Measurements from ENCODE around the gene CERS4.
A peak's percentile ranks its signal among the peaks of the same experiment; 100 is the strongest.
"Not testable (repeated sequence)": the region's sequence is repeated elsewhere in the genome, so short reads cannot be mapped to it uniquely, and the experiment has no call there.

The CERS4 gene

DNA sequence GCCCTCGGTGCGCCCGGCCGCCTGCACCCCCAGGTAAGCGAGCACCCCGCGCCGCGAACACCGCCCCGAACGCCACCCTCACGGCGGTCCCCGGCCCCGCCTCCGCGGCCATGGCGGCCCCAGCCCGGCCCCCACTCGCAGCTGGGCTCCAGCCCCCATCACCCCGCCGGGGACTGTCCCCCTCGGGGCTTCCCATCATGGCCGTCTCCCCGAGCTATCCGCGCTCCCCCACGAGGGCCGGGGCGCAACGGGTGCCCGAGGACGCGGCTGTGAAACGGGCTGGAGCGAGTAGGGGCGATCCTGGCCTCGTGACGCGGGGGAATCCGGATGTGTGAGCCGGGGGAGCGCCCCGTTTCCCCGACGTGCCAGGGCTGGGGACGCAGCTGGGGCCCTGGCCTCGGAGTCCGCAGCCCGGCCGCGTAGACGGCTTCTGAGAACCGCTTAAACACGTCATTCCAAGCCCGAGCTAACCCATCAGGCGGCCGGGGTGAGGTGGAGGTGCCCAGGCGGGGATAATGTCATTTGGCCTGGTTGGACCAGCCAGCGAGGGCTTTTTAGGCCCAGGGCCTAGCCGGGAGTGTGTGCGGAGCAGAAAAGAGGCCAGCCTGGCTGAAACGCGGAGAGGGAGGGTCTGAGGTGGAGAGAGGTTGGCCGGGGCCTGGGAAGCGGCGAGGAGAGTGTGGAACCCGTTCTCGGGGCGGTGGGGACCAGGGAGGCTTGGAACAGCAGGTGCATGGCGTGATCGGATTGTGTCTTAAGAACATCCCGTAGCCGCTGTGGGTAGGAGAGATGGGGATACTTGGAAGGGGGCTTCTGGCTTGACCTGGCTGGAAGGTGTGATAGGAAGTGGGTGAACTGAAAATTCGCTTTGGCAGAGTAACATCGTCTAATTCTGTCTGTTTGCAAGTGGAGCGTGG is 550 bp downstream of the CERS4 start:
- no peak for DNase-seq (ENCODE audit: low read depth, low spot score)
- H3K27ac ChIP-seq, result no peak overlapping the region

DNA sequence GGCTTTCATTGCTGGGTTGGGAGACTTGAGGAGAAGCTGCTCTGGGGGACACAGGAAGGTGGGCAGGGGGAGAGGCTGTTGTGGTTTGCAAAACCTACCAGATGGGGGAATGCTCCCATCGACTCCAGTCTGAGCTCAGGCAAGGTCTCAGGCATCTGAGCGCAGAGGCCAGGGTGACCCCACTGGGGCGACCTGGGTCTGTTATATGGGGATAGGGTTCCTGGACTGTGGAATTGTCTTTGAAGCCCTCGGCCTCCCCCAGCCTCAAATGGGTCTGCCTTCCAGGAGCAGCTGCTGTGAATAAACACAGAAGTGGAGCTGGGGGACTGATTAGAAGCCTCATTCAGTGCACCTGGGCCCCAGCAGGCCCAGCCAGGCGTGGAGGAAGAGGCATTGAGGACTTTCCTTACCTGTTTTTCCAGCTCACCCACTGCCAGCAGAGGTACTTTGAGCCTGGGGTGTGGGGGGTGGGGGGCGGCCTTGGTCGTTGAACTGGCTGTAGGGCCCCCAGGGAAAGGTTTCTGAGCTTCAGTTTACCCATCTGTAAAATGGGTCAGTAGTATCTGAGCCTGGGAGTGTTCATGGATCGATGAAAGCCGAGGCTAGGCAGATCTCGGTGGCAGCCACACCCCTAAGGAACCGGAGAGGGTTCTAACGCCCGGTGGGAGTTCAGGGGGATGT is 1.4 kb downstream of the CERS4 start:
- no peak for DNase-seq (ENCODE audit: low read depth, low spot score)
- no peak overlapping the region for H3K27ac ChIP-seq

DNA sequence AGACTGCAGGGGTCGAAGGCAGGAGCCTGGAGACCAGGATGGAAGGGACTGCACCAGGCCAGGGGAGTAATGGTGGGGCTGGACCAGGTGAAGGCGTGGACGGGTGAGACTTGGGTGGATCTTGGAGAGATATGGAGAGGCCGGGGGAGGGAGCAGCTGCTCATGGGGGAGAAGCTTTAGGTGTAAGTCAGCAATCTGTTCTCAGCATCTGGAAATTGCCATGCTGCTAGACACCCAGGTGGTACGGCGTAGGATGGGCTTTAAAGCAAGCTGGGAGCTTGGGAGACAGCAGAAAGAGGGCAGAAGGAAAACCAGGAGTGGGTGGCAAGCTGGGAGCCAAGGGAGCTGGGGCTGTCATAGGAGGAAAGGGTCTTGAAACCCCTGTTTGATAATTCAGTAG is 3.0 kb downstream of the CERS4 start:
- no peak for DNase-seq (ENCODE audit: low read depth, low spot score)
- no peak overlapping the region for H3K27ac ChIP-seq

DNA sequence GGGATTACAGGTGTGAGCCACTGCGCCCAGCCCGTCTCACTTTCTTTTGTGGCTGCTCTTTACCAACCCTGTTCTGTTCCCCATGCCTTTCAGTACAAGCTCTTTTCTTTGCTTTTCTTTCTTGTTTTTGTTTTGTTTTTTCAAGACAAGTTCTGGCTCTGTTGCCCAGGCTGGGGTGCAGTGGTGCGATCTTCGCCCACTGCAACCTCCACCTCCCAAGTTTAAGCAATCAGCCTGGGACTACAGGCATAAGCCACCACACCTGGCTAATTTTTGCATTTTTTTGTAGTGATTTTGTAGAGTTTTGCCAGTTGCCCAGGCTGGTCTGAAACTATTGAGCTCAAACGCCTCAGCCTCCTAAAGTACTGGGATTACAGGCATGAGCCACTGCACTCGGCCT is 3.7 kb downstream of the CERS4 start:
- DNase-seq (ENCODE audit: low read depth, low spot score), result no peak
- H3K27ac ChIP-seq, result no peak overlapping the region

DNA sequence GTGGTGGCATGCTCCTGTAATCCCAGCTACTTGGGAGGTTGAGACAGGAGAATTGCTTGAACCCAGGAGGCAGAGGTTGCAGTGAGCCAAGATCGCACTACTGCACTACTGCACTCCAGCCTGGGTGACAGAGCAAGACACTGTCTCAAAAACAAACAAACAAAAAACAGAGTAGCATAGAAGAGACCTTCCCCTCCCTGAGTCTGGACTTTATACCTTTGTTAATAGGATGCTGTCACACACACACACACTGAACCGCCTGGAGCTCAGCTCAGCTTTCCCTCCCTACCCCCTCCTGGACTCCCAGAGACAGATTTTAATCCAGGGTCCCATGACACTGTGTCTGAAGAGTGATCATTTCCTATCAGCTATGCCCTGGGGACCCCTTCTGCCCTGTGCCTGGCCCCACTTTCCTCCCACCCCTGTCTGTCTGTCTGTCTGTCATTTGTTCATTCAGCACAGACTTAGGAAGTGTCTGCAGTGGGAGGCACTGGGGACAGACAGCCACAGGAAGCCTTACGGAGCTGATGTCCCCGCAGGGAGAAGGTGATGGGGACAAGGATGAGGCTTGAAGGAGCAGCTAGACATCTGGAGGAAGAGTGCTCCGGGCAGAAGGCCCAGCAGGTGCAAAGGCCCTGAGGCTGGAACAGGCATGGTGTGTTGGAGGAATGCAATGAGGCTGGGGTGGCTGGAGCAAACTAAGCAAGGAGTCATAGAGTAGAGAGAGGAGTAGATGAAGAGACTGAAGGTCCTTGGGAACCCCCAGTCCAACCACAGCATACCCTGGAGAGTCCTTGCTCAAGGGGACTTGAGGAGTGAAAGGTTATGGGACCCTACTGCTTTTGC is 4.9 kb downstream of the CERS4 start:
- no peak overlapping the region for H3K27ac ChIP-seq
- no peak for DNase-seq (ENCODE audit: low read depth, low spot score)

DNA sequence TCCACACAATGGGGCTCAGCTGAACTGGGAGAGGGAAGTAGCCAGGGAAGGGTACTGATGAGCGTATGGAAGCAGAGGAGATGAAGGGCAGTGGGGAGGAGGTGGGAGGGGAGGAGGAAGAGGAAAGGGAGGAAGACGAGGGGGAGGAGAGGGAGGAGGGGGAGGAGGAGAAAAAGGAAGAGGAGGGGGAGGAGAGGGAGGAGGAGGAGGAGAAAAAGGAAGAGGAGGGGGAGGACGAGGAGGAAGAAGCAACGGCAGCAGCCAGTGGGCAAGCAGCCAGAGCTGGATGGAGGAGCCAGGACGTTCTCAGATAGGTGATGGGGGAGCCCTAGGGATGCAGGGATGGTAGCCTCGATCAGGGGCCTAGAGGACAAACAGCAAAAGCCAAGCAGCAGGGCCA is 5.6 kb downstream of the CERS4 start:
- H3K27ac ChIP-seq, result no peak overlapping the region
- no peak for DNase-seq (ENCODE audit: low read depth, low spot score)

DNA sequence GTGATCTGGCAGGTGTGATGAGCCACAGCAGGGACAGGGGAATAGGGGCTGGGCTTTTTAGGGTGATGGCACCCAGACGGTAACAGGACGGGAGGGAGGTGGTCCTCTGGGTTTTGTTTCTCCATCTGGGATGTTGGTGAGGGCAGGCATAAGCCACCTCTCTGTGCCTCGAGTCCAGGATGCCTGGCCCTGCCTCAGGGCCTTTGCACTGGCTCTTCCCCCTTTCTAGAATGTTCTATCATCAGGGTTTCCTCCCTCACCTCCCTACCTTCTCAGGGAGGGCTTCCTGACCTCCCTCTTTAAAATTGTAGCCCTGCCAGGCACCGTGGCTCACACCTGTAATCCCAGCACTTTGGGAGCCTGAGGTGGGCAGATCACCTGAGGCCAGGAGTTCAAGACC is 6.6 kb downstream of the CERS4 start:
- H3K27ac ChIP-seq, result no peak overlapping the region
- no peak for DNase-seq (ENCODE audit: low read depth, low spot score)

DNA sequence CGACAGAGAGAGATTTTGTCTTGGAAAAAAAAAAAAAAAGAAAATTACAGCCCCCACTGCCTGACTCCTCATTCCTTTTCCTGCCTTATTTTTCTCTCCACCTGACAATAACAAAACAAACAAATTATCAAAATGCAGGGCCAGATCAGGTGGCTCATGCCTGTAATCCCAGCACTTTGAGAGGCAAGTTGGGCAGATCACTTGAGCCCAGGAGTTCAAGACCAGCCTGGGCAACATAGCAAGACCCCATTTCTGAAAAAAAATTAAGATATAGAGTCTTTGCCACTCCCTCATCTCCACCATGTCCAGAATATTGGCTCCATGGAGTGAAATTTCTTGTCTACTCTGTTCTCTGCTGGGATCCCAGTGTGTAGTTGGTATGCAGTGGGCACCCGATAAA is 7.2 kb downstream of the CERS4 start:
- DNase-seq (ENCODE audit: low read depth, low spot score), result no peak
- H3K27ac ChIP-seq, result no peak overlapping the region

DNA sequence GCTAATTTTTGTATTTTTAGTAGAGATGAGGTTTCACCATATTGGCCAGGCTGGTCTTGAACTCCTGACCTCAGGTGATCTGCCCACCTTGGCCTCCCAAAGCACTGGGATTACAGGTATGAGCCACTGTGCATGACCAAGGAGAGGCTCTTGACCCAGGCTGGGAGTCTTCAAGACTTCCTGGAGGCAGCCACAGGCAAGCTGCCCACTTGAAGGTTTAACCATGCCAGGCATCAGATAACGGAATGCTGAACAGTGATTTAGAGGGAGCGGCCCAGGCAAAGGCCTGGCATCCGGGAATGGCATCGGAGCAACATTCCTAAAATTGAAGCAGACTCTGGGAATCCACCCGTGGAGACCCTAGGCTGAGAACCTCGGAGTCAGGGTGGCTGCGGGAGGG is 9.0 kb downstream of the CERS4 start:
- DNase-seq (ENCODE audit: low read depth, low spot score); H3K27ac ChIP-seq: not testable (repeated sequence)

DNA sequence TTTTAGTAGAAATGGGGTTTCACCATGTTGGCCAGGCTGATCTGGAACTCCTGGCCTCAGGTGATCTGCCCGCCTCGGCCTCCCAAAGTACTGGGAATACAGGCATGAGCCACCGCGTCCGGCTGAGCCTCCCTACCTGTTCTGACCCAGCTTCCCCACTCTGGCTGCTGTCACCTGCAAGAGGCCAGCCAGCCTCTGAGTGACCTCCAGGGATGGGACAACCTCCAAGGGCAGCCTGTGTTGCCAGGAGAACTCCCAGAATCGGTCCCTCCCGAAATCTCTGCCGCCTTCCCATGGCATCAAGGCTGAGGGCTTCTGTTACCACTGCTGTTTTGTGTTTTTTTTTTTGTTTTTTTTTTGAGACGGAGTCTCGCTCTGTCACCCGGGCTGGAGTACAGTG is 11.3 kb downstream of the CERS4 start:
- DNase-seq (ENCODE audit: low read depth, low spot score), result no peak

DNA sequence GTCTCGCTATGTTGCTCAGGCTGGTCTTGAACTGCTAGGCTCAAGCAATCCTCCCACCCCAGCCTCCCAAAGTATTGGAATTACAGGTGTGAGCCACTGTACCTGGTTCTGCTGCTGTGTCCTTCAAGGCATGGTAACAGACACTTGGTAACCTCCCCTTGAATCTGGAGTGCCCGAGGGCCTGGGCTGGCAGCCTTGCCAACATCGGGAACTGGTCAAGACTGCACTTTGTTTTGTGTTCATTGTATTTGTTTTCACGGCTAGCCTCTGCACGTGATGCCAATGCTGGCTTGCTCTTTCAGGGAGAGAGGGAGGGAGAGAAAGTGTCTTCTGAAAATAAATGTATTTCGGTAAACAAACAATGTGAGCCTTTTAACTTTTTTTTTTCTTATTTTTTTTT is 12.0 kb downstream of the CERS4 start:
- no peak for DNase-seq (ENCODE audit: low read depth, low spot score)
- H3K27ac ChIP-seq, result no peak overlapping the region

More for the DNA sequence above, 11.3 kb downstream of the CERS4 start:
- no peak overlapping the region for H3K27ac ChIP-seq

DNA sequence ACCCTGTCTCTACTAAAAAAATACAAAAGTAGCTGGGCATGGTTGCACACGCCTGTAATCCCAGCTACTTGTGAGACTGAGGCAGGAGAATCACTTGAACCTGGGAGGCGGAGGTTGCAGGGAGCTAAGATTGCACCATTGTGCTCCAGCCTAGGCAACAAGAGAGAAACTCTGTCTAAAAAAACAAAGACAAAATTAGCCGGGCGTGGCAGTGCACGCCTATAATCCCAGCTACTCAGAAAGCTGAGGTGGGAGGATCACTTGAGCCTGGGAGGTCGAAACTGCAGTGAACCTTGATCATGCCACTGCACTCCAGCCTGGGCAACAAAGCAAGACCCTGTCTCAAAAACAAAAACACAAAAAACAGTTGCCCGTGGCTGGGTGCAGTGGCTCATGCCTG is 14.3 kb downstream of the CERS4 start:
- not testable (repeated sequence) for DNase-seq (ENCODE audit: low read depth, low spot score); H3K27ac ChIP-seq

DNA sequence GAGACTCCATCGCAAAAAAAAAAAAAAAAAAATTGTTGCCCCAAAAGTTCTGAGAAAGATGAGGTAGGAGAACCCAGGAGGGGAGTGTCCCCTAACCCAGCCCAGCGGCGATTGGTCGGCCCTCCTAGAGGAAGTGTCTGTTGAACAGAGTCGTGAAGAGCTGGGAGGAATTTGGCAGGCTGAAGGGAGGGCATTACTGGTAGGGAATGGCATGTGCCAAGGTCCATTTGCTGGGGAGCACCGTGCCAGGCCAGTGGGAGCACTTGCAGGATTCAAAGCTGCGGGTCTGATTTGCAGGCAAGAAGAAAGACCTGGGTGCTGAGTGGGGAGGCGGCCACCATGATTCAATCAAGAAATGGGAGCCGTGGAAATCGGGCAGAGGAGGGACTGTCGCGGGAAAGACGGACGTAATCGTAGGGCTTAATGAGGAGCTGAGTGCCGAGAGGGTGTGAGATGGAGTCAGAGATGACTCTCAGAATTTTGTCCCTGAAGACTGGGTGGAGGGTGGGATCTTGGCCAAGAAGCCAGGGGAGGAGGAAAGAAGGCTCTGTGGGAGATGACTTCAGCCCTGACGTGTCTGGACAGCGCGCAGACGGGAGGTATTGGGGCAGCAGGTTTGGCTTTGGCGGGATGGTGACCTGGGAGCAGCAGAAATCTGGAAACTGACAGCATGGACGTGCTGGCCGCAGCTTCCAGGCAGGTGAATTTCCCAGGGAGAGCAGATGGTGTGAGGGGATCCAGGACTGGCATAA is 15.4 kb downstream of the CERS4 start:
- DNase-seq (ENCODE audit: low read depth, low spot score), result peak; percentile 34
- H3K27ac ChIP-seq, result peak overlapping the region; percentile 43

DNA sequence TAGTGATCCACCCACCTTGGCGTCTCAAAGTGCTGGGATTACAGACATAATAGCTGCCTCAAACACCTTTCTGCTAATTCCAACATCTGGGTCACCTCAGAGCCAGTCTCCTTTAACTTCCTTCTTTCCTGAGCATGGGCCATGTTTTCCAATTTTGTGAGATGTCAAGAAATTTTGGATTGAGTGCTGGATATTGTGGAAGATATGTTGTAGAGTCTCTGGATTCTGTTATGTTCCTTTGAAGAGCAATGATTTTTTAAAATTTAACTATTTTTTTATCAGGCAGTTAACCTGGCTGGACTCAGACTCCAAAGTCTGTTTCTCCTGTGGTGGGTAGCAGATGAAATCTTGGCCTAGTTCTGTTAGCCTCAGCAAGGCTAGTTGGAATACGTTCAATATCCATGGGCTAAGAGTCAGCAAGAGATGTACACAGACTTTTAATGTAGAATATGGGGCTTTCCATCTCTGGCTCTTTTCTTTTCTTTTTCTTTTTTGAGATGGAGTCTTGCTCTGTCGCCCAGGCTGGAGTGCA is 22.0 kb downstream of the CERS4 start:
- no peak for DNase-seq (ENCODE audit: low read depth, low spot score)

DNA sequence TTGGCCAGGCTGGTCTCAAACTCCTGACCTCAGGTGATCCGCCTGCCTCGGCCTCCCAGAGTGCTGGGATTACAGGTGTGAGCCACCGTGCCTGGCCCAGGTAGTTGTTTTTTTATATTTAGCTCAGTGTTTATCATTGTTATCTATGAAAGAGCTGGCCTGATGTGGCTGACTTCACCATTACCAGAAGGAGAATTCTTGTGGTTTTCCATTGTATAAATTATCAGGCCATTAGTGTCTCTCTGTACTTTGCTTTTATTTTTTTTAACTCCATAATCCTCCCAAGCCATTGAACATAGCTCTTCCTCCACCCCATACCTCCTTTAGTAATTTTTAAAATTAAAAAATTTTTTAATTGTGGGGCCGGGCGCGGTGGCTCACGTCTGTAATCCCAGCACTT is 24.2 kb downstream of the CERS4 start:
- DNase-seq (ENCODE audit: low read depth, low spot score), result no peak

More for the DNA sequence above, 22.0 kb downstream of the CERS4 start:
- H3K27ac ChIP-seq, result no peak overlapping the region

DNA sequence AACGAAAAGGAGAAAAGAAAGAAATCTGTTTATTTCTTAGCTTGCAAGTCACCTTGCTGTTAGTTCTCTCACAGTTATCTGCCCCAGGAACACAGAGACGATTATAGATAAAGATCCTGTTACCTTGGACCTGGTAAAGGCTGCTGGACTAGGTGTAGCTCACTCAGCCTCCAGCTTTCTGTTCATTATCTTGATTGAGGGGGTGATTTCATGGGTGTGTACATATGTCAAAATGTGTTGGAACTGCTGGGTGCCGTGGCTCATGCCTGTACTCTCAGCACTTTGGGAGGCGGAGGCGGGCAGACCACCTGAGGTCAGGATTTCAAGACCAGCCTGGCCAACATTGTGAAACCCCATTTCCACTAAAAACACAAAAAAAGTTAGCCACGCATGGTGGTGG is 27.9 kb downstream of the CERS4 start:
- H3K27ac ChIP-seq, result no peak overlapping the region
- DNase-seq (ENCODE audit: low read depth, low spot score), result no peak

More for the DNA sequence above, 24.2 kb downstream of the CERS4 start:
- H3K27ac ChIP-seq, result no peak overlapping the region

DNA sequence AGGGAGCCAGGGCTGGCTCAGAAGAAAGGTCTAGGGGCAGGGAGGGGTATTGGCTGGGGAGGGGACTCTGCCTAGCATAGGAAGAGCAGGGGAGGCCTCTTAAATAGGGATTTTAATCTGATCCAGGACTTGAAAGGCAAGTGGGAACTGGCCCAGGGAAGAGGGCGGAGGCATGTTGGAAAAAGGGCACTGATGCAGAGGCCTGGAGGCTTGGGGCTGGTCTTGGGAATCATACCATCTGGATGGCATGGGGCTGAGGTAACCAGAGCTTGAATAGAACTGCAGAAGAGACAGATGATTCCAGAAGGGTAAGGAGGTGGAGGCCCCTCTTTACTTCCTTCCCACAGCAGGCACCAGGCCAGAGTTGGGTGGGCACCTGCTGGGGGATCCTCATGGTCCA is 29.1 kb downstream of the CERS4 start:
- no peak for DNase-seq (ENCODE audit: low read depth, low spot score)
- H3K27ac ChIP-seq, result no peak overlapping the region

DNA sequence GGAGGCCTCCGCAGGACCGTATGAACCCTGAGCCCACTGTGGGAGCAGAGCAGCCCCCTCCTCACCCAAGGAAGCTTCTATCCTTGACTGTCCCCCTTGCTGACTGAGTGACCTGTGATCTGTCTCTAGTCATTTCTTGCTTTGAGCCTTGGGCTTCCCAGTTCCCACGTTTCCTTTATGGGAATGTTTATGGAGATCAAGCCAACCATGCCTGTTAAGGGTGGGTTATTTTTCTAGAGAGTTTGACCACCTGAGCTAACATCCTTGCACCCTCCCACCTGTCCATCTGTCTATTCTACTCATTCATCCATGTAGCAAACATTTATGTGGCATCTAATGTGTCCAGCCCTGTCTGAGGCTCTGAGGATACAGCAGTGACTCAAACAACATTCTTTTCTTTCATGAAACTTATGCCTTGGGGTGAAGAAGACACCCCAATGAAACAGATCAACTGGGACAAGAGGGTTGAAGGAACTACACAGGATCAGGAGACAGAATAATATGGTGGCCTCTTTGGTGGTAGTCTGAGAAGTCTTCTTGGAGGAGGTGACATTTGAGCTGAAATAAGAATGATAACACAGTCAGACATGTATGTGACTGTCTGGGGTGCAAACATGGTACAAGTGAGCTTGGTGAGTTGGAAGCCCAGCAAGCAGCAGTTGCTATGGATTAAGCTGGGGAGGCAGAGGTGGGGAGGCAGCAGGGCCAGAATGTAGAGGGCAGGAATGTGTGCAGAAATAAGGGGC is 30.5 kb downstream of the CERS4 start:
- DNase-seq (ENCODE audit: low read depth, low spot score), result no peak
- no peak overlapping the region for H3K27ac ChIP-seq
